ENCODE data around the gene CDS2. TPM values are rescaled to one million over a fixed set of nuclear protein-coding genes. Genes with fewer than 3 reads are reported as not detected.
A peak's percentile ranks its signal among the peaks of the same experiment; 100 is the strongest.

Gene CDS2
- polyA plus RNA-seq, 3 donors from 2014 or later, result 50.1 to 61.1 (median 54.8) TPM

GRCh38 chr20:5182615-5183254 lies 55.9 kb downstream of the CDS2 start:
- Mint-ChIP-seq H3K27me3 (ENCODE audit: low read depth in 3 of 3) (peaks cover 0 to 2% (median 0%) of the 10 kb centered on the region in 3 donors), H3K4me1 (peaks cover 8 to 11% of the 10 kb centered on the region in 2 donors), H3K9me3 (no peaks in the 10 kb centered on the region), H3K36me3 (peaks cover 10 to 50% (median 29%) of the 10 kb centered on the region in 3 donors), H3K4me3 (no peak overlapping the region), H3K27ac (no peak overlapping the region)
- no peak for DNase-seq

DNA sequence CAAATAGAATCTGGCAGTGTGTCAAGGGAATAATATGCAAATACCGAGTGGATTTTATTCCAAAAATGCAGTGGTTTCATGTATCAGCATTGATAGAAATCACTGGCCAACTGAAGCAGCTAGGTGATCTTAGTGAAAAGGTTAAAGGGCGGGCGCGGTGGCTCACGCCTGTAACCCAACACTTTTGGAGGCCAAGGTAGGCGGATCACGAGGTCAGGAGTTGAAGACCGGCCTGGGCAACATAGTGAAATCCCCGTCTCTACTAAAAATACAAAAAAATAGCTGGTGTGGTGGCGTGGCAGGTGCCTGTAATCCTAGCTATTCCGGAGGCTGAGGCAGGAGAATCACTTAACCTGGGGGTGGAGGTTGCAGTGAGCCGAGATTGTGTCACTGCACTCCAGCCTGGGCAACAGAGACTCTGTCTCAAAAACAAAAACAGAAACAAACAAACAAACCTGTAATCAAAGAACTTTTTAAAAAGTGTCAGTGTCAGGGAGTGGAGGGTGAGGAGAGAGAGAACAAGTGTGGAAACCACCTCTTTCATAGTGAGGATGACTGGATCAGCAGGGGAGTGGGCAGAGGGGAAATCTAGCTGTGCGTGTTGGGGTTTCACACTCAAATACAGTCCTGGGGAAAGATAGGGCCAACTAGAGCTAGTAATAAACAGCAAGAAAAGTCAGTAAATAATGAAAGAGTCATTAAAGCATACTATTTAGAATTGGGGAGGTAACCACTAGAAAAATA lies 57.1 kb downstream of the CDS2 start:
- no peak for DNase-seq
- H3K27me3 Mint-ChIP-seq (ENCODE audit: low read depth in 3 of 3), result peaks cover 0 to 2% (median 0%) of the 10 kb centered on the region in 3 donors
- H3K4me3 Mint-ChIP-seq, result no peak overlapping the region
- peaks cover 14 to 47% (median 23%) of the 10 kb centered on the region in 3 donors for H3K36me3 Mint-ChIP-seq
- H3K27ac Mint-ChIP-seq, result peak overlapping the region in 1 of 6 donors; percentile 30
- no peaks in the 10 kb centered on the region for H3K9me3 Mint-ChIP-seq
- peaks cover 0 to 2% of the 10 kb centered on the region in 2 donors for H3K4me1 Mint-ChIP-seq

GRCh38 chr20:5184684-5185083 lies 57.9 kb downstream of the CDS2 start:
- DNase-seq, result no peak
- peaks cover 0 to 2% (median 0%) of the 10 kb centered on the region in 3 donors for H3K27me3 Mint-ChIP-seq (ENCODE audit: low read depth in 3 of 3)
- H3K9me3 Mint-ChIP-seq, result no peaks in the 10 kb centered on the region
- H3K4me3 Mint-ChIP-seq, result no peak overlapping the region
- H3K36me3 Mint-ChIP-seq, result peaks cover 14 to 47% (median 23%) of the 10 kb centered on the region in 3 donors
- H3K27ac Mint-ChIP-seq, result no peak overlapping the region
- H3K4me1 Mint-ChIP-seq, result no peaks in the 10 kb centered on the region

DNA sequence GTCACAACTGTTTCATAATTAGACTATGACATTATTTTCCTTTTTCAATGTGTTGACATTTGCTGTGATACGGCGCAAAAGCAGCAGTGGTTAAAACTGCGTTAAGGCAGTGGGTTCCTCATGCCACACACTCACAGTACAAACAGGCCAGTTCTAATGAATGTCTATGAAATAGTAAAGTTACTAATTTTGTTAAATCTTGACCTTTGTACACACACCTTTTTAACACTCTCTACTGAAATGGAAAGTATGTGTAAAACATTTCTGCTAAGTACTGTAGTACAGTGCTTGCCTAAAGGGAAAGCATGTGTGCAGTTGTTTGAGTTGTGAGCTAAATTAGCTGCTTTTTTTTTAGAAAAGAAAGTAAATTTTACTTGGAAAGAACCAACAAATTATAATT lies 60.3 kb downstream of the CDS2 start:
- peaks cover 14 to 54% (median 29%) of the 10 kb centered on the region in 3 donors for H3K36me3 Mint-ChIP-seq
- H3K9me3 Mint-ChIP-seq, result no peaks in the 10 kb centered on the region
- DNase-seq, result no peak
- no peaks in the 10 kb centered on the region for H3K4me1 Mint-ChIP-seq
- H3K27ac Mint-ChIP-seq, result no peak overlapping the region
- H3K27me3 Mint-ChIP-seq (ENCODE audit: low read depth in 3 of 3), result peaks cover 0 to 2% (median 0%) of the 10 kb centered on the region in 3 donors
- no peak overlapping the region for H3K4me3 Mint-ChIP-seq

GRCh38 chr20:5188736-5189135 lies 61.9 kb downstream of the CDS2 start:
- DNase-seq, result no peak
- H3K36me3 Mint-ChIP-seq, result peaks cover 10 to 39% (median 17%) of the 10 kb centered on the region in 3 donors
- H3K27me3 Mint-ChIP-seq (ENCODE audit: low read depth in 3 of 3), result peaks cover 0 to 2% (median 0%) of the 10 kb centered on the region in 3 donors
- H3K27ac Mint-ChIP-seq, result no peak overlapping the region
- no peaks in the 10 kb centered on the region for H3K9me3 Mint-ChIP-seq
- no peak overlapping the region for H3K4me3 Mint-ChIP-seq
- H3K4me1 Mint-ChIP-seq, result no peaks in the 10 kb centered on the region

DNA sequence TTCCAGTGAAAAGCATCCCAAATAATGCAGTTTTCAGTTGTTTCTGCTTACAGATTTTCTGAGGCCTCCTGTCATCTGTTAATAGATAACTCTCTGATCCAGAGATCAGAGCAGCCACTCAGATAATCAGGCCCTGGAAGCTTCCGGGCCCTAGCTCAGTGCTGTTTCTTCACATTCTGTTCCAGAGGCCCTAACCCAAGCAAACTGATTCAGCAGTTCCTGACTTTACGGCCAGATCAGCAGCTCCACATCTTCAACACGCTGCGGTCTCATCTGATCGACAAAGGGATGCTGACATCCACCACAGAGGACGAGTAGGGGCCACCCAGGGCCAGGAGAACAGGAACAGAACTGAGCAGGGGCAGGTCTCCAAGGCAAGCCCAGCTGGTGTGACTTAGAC lies 63.1 kb downstream of the CDS2 start:
- Mint-ChIP-seq H3K27ac (peak overlapping the region in 1 of 6 donors; percentile 11), H3K36me3 (peaks cover 5 to 35% (median 14%) of the 10 kb centered on the region in 3 donors), H3K27me3 (ENCODE audit: low read depth in 3 of 3) (peaks cover 0 to 2% (median 0%) of the 10 kb centered on the region in 3 donors), H3K9me3 (no peaks in the 10 kb centered on the region), H3K4me3 (no peak overlapping the region), H3K4me1 (no peaks in the 10 kb centered on the region)
- no peak for DNase-seq

DNA sequence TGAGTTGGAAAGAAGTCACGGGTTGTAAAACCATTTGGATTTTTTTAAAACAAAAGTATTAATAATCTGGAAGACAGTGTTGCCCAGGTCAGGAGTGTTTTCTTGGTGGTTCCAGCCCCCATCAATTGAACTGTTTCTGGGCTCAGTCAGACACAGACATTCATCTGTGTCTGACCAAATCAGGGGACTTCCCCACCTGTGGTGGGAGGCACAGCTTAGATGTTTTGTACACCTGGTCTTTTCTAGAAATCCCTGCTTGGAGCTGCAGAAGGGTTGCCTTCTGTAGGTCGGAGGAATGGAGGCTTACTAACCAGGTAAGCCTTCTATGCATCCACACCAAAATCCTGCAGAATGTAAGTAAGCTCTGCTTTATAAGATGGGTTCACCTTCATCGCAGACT lies 63.6 kb downstream of the CDS2 start:
- Mint-ChIP-seq H3K9me3 (no peaks in the 10 kb centered on the region), H3K36me3 (peaks cover 5 to 30% (median 14%) of the 10 kb centered on the region in 3 donors), H3K4me3 (no peak overlapping the region), H3K4me1 (no peaks in the 10 kb centered on the region), H3K27ac (no peak overlapping the region), H3K27me3 (ENCODE audit: low read depth in 3 of 3) (peaks cover 0 to under 1% (median 0%) of the 10 kb centered on the region in 3 donors)
- DNase-seq, result no peak

GRCh38 chr20:5191829-5192569 lies 65.2 kb downstream of the CDS2 start:
- H3K9me3 Mint-ChIP-seq, result no peaks in the 10 kb centered on the region
- peak; percentile 44 to 59 (median 50) for DNase-seq
- H3K4me1 Mint-ChIP-seq, result no peaks in the 10 kb centered on the region
- H3K27ac Mint-ChIP-seq, result peak overlapping the region; percentile 23 to 51 (median 35)
- no peak overlapping the region for H3K4me3 Mint-ChIP-seq
- H3K27me3 Mint-ChIP-seq (ENCODE audit: low read depth in 3 of 3), result no peaks in the 10 kb centered on the region
- peaks cover 5 to 29% (median 10%) of the 10 kb centered on the region in 3 donors for H3K36me3 Mint-ChIP-seq

DNA sequence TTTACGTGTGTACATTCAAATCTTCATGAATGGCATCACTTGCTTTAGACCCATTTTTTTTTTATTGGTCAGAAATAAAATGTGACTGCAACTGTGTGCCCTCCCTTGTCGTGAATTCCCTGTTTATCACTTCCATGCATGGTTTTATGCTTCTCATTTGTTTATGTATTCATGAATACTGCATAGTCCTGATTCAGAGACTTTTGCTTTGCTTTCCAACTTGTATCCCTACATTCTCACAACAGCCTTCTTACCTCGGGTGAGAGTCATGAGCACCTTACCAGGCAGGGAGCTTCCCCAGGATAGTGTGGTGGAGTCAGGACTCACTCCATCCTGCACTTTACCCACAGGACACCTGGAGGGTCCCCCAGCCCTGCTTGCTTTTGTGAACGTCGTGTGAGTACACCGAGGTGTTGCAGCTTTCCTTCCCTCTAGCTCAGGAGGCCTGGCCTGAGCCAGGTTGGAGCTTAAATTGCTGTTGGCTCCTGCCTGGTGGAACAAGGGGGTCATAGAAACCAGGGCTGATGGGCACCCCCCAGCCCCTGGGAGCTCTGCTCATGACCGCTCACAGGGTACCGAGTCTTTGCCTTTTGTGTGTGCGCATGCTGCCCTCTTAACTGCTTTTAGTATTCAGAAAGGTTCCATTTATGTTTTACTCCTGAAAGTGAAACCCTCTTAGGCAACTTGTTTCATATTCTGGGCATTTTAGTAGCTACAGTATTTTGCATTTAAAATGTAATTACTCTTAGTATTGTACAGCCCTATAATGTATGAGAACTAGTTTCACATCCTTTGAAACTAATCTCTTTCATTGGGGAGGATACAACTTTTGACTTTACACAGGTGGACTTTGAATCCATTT lies 66.0 kb downstream of the CDS2 start:
- peak in 1 of 3 donors; percentile 8 for DNase-seq
- Mint-ChIP-seq H3K9me3 (no peaks in the 10 kb centered on the region), H3K4me1 (no peaks in the 10 kb centered on the region), H3K36me3 (peaks cover 5 to 29% (median 10%) of the 10 kb centered on the region in 3 donors), H3K27ac (no peak overlapping the region), H3K27me3 (ENCODE audit: low read depth in 3 of 3) (no peaks in the 10 kb centered on the region), H3K4me3 (no peak overlapping the region)

DNA sequence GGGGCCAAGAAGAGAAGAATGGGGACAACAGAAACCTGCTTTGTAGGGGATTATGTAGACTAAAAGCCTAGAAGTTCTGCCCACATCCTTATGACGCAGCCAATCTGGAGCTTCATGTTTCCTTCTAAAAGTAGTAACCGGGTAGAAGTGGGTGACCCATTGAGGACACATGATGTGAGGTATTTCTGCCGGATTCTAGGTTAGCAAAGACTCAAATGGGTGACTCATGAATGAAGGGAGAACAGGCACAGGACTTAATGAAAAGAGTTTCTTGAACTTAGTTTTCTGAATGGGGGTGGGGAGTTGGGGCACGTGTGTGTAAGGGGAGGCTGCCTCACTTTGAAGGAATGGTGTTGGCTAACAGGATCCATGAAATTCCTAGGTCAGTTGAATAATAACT lies 68.8 kb downstream of the CDS2 start:
- H3K27ac Mint-ChIP-seq, result no peak overlapping the region
- no peak for DNase-seq
- H3K4me1 Mint-ChIP-seq, result no peaks in the 10 kb centered on the region
- H3K27me3 Mint-ChIP-seq (ENCODE audit: low read depth in 3 of 3), result no peaks in the 10 kb centered on the region
- no peaks in the 10 kb centered on the region for H3K9me3 Mint-ChIP-seq
- peaks cover 10 to 25% (median 13%) of the 10 kb centered on the region in 3 donors for H3K36me3 Mint-ChIP-seq
- no peak overlapping the region for H3K4me3 Mint-ChIP-seq

DNA sequence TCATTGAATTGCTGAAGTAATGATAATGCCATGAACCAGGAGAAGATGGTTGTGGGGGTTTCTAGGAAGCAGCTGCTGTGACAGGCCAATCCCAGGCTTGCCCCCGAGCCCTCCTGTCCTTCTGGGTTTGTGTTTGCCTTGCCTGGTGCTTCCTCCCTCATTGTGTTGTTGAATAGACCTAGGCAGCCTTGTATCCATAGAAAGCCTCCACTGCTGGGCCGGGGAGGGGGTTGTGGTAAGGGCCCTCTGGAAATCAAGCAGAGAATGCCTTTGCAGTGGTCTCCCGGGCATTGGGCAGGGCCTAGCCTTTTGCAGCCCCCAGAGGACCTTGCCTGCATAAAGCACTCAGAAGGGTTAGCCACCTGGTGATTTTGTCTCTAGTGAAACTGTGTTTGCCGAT lies 69.3 kb downstream of the CDS2 start:
- Mint-ChIP-seq H3K9me3 (no peaks in the 10 kb centered on the region), H3K27ac (no peak overlapping the region), H3K27me3 (ENCODE audit: low read depth in 3 of 3) (no peaks in the 10 kb centered on the region), H3K36me3 (peaks cover 7 to 22% (median 13%) of the 10 kb centered on the region in 3 donors), H3K4me1 (no peaks in the 10 kb centered on the region), H3K4me3 (no peak overlapping the region)
- no peak for DNase-seq

DNA sequence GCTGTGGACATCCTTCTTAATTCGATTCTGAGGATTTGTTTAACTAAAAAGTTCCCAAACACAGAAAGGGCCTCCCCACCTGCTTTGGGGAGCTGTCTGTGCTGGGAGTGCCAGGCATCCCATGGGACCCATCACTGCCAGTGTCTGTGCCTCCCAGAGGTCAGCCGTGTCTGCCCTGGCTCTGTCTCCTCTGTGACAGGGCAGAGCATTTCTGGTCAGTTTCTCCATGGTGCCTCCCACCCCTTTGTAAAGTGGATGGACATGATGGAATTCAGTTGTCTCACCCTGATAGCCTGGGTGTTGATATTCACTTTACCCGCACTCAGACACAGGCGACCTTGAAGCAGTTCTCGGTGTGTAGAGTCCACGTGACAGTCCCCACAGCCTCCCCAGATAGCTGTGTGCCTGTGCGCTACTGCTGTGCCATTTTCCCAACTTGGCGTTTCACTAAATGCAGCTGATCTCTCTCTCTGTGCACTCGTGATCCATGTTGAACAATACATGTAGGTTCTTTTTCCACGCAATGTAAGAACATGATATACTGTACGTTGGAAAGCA lies 70.5 kb downstream of the CDS2 start:
- no peak overlapping the region for H3K27ac Mint-ChIP-seq
- H3K4me3 Mint-ChIP-seq, result no peak overlapping the region
- H3K36me3 Mint-ChIP-seq, result peaks cover 3 to 18% (median 13%) of the 10 kb centered on the region in 3 donors
- no peak for DNase-seq
- no peaks in the 10 kb centered on the region for H3K9me3 Mint-ChIP-seq
- no peaks in the 10 kb centered on the region for H3K4me1 Mint-ChIP-seq
- no peaks in the 10 kb centered on the region for H3K27me3 Mint-ChIP-seq (ENCODE audit: low read depth in 3 of 3)

Data from immature natural killer cell (primary cell).